ENCODE measurements around the gene ORC5. TPM values are rescaled to one million over a fixed set of nuclear protein-coding genes. Genes with fewer than 3 reads are reported as not detected.

The ORC5 gene
- total RNA-seq, 4 donors from 2014 or later, result 4.3 to 21.6 (median 19.6) TPM

- TF ChIP-seq POLR2A (IDR thresholded peaks at IDR 0.05) (no peak), CTCF (IDR thresholded peaks at IDR 0.05) (no peak)
- Histone ChIP-seq H3K27me3 (no peaks in the 10 kb centered on the region), H3K4me1 (no peaks in the 10 kb centered on the region), H3K36me3 (peaks cover 0 to 78% (median 5%) of the 10 kb centered on the region in 3 donors), H3K27ac (no peak overlapping the region), H3K4me3 (no peak overlapping the region), H3K9me3 (no peaks in the 10 kb centered on the region)
- 78 to 82% methylated on average over 4 of the region's 4 CpGs for WGBS, 2 donors
- intact Hi-C loops (cut with DNase I), result no loop called here
- DNase-seq, result no peak
These were observed 71.9 kb downstream of the ORC5 start for GRCh38 chr7:104135760-104136558.

DNA sequence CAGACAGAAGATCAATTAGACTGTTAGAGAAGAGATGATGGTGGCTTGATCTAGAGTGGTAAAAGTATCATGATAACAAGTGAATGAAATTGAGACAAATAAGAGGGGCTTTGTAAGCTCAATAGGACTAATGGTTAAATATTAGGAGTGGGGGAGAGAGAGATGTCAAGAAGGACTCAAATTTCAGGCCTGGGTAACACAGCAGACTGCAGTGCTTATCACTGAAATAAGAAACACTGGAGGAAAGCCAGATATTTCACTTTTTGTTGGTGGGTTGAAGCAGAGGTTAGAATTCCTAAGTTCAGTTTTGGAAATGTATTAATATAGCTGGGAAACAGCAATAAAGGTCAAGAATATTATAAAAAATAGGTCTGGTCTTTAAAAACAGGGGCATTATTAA, 74.6 kb downstream of the ORC5 start:
- Histone ChIP-seq H3K9me3 (no peaks in the 10 kb centered on the region), H3K4me3 (no peak overlapping the region), H3K4me1 (no peaks in the 10 kb centered on the region), H3K36me3 (peaks cover 0 to 95% (median 5%) of the 10 kb centered on the region in 3 donors), H3K27ac (no peak overlapping the region), H3K27me3 (no peaks in the 10 kb centered on the region)
- DNase-seq, result no peak
- TF ChIP-seq CTCF (IDR thresholded peaks at IDR 0.05) (no peak), POLR2A (IDR thresholded peaks at IDR 0.05) (no peak)
- intact Hi-C loops (cut with DNase I), result no loop called here

GRCh38 chr7:104130726-104131125, 77.1 kb downstream of the ORC5 start:
- no peak for DNase-seq
- H3K27ac ChIP-seq, result no peak overlapping the region
- no peaks in the 10 kb centered on the region for H3K27me3 ChIP-seq
- no peak overlapping the region for H3K4me3 ChIP-seq
- no peaks in the 10 kb centered on the region for H3K4me1 ChIP-seq
- no peaks in the 10 kb centered on the region for H3K9me3 ChIP-seq
- intact Hi-C loops (cut with DNase I), result no loop called here
- TF ChIP-seq CTCF (IDR thresholded peaks at IDR 0.05) (no peak), POLR2A (IDR thresholded peaks at IDR 0.05) (no peak)
- WGBS, 2 donors, result 62 to 75% methylated on average over 4 of the region's 4 CpGs
- peaks cover 0 to 90% (median 5%) of the 10 kb centered on the region in 3 donors for H3K36me3 ChIP-seq

GRCh38 chr7:104127204-104127603, 80.6 kb downstream of the ORC5 start:
- TF ChIP-seq CTCF (IDR thresholded peaks at IDR 0.05) (no peak), POLR2A (IDR thresholded peaks at IDR 0.05) (no peak)
- intact Hi-C loops (cut with DNase I), result no loop called here

DNA sequence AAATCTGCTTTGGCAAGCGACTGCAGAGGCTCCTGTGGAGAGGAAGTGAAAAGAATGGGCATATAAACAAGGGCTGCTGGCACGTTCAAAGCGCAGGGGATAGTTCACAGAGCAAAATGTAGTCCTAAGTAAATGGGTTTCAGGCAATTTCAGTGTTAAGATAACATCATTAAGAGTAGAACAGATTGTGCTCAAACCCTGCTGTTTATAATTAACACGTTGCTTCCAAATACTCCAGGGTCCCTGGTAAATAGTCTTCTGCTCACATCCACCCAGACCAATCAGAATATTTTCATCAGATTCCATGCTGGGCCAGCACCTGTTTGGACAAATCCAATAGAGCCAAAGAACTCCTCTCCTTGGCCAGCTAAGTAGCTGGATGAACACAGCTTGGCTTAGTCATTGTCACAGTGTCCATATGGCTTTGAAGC, 81.4 kb downstream of the ORC5 start:
- intact Hi-C loops (cut with DNase I), result no loop called here
- Histone ChIP-seq H3K4me1 (no peaks in the 10 kb centered on the region), H3K4me3 (no peak overlapping the region), H3K36me3 (peaks cover 0 to 62% (median 0%) of the 10 kb centered on the region in 3 donors), H3K27me3 (no peaks in the 10 kb centered on the region), H3K9me3 (no peaks in the 10 kb centered on the region), H3K27ac (no peak overlapping the region)
- 64 to 84% methylated on average over 4 of the region's 4 CpGs for WGBS, 2 donors
- no peak for TF ChIP-seq POLR2A (IDR thresholded peaks at IDR 0.05)
- no peak for TF ChIP-seq CTCF (IDR thresholded peaks at IDR 0.05)
- no peak for DNase-seq

More at GRCh38 chr7:104127204-104127603, 80.6 kb downstream of the ORC5 start:
- no peaks in the 10 kb centered on the region for H3K9me3 ChIP-seq
- H3K27ac ChIP-seq, result no peak overlapping the region
- WGBS, 2 donors, result 83 to 90% methylated on average over 2 of the region's 2 CpGs
- no peaks in the 10 kb centered on the region for H3K27me3 ChIP-seq
- H3K4me1 ChIP-seq, result no peaks in the 10 kb centered on the region
- H3K4me3 ChIP-seq, result no peak overlapping the region
- H3K36me3 ChIP-seq, result peaks cover 0 to 70% (median 0%) of the 10 kb centered on the region in 3 donors
- DNase-seq, result no peak

Data from esophagus squamous epithelium (tissue), 5 donors.